OCI-LY1 (cell line): ENCODE data around the gene TNNC1.

ENCODE experiments used
- H2AFZ ChIP-seq: fragments of 200-600 bp; sonication (generic), shearing (Covaris generic); 2 replicates; pipeline ENCODE4 v1.6.0; 2014; ENCODE audit warnings: antibody characterized with exemption, mild to moderate bottlenecking, low read length
- H3F3A ChIP-seq: fragments of 200-600 bp; sonication (generic), shearing (Covaris generic); 2 replicates; pipeline ENCODE4 v1.6.0; 2014; ENCODE audit warnings: mild to moderate bottlenecking, antibody characterized with exemption, low read length, moderate library complexity; ENCODE audit not compliant: insufficient read depth
- H3K27ac ChIP-seq: fragments of 200-600 bp; sonication (generic); 2 replicates; pipeline ENCODE4 v1.5.1; 2014; ENCODE audit warnings: low read length, mixed run types, mild to moderate bottlenecking, low read depth; ENCODE audit not compliant: poor library complexity, severe bottlenecking
- H3K27me3 ChIP-seq: fragments of 200-600 bp; sonication (generic); 2 replicates; pipeline ENCODE4 v1.6.0; 2014; ENCODE audit warnings: antibody characterized with exemption, mild to moderate bottlenecking, low read length, moderate library complexity; ENCODE audit not compliant: insufficient read depth
- H3K36me3 ChIP-seq: fragments of 200-600 bp; sonication (generic); 2 replicates; pipeline ENCODE4 v1.6.1; 2014; ENCODE audit warnings: mild to moderate bottlenecking, antibody characterized with exemption, low read length, moderate library complexity, mixed read lengths; ENCODE audit not compliant: insufficient read depth
- H3K4me1 ChIP-seq: fragments of 200-600 bp; sonication (generic); 2 replicates; pipeline ENCODE4 v1.5.1; 2014; ENCODE audit warnings: mild to moderate bottlenecking, low read length, moderate library complexity; ENCODE audit not compliant: insufficient read depth, severe bottlenecking
- H3K4me2 ChIP-seq: fragments of 200-600 bp; sonication (generic), shearing (Covaris generic); 2 replicates; pipeline ENCODE4 v1.6.1; 2014; ENCODE audit warnings: low read length
- H3K4me3 ChIP-seq: fragments of 200-600 bp; sonication (generic); 2 replicates; pipeline ENCODE4 v1.5.1; 2014; ENCODE audit warnings: low read length, low read depth, mild to moderate bottlenecking, mixed read lengths; ENCODE audit not compliant: poor library complexity, severe bottlenecking
- H3K79me2 ChIP-seq: fragments of 200-600 bp; shearing (Covaris generic); 2 replicates; pipeline ENCODE4 v1.6.1; 2016; ENCODE audit warnings: mixed run types, low read length, mixed read lengths; ENCODE audit not compliant: insufficient read depth
- H3K9ac ChIP-seq: fragments of 200-600 bp; sonication (generic), shearing (Covaris generic); 2 replicates; pipeline ENCODE4 v1.6.1; 2014; ENCODE audit warnings: mild to moderate bottlenecking, low read length, mixed read lengths
- H3K9me2 ChIP-seq: fragments of 200-600 bp; sonication (generic), shearing (Covaris generic); 2 replicates; pipeline ENCODE4 v1.6.1; 2014; ENCODE audit warnings: low read depth, mild to moderate bottlenecking, low read length, mixed read lengths
- H3K9me3 ChIP-seq: fragments of 200-600 bp; shearing (Covaris generic); 2 replicates; pipeline ENCODE4 v1.6.1; 2014; ENCODE audit warnings: low read length, mixed read lengths
- H4K20me1 ChIP-seq: fragments of 200-600 bp; sonication (generic), shearing (Covaris generic); 2 replicates; pipeline ENCODE4 v1.6.0; 2016; ENCODE audit warnings: mild to moderate bottlenecking, low read length; ENCODE audit not compliant: insufficient read depth
- EZH2 ChIP-seq: fragments of 200-600 bp; sonication (generic), shearing (Covaris generic); IDR thresholded peaks from 2 replicates; pipeline ENCODE4 v1.8.0; 2017; ENCODE audit warnings: borderline replicate concordance, mixed run types, mild to moderate bottlenecking, antibody characterized with exemption, low read length, moderate library complexity, mixed read lengths
- TF ChIP-seq, protein P1 (sequence below): fragments of 200-600 bp; sonication (generic), shearing (Covaris generic); IDR thresholded peaks from 2 replicates; pipeline ENCODE4 v1.5.1; 2017; ENCODE audit warnings: mild to moderate bottlenecking, antibody characterized with exemption, low read length, moderate library complexity, mixed read lengths

The TNNC1 gene

GRCh38 chr3:52402101-52402521, 51.7 kb downstream of the TNNC1 start:
- no peak for TF ChIP-seq EZH2
- TF ChIP-seq, protein P1, sequence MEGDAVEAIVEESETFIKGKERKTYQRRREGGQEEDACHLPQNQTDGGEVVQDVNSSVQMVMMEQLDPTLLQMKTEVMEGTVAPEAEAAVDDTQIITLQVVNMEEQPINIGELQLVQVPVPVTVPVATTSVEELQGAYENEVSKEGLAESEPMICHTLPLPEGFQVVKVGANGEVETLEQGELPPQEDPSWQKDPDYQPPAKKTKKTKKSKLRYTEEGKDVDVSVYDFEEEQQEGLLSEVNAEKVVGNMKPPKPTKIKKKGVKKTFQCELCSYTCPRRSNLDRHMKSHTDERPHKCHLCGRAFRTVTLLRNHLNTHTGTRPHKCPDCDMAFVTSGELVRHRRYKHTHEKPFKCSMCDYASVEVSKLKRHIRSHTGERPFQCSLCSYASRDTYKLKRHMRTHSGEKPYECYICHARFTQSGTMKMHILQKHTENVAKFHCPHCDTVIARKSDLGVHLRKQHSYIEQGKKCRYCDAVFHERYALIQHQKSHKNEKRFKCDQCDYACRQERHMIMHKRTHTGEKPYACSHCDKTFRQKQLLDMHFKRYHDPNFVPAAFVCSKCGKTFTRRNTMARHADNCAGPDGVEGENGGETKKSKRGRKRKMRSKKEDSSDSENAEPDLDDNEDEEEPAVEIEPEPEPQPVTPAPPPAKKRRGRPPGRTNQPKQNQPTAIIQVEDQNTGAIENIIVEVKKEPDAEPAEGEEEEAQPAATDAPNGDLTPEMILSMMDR: no peak
- Histone ChIP-seq H3K27me3 (no peaks in the 10 kb centered on the region), H3K4me3 (no peak overlapping the region), H3K9me2 (no peaks in the 10 kb centered on the region), H3K4me1 (no peaks in the 10 kb centered on the region), H3K9me3 (no peaks in the 10 kb centered on the region), H3F3A (no peaks in the 10 kb centered on the region), H2AFZ (no peak overlapping the region), H3K36me3 (peaks cover 65% of the 10 kb centered on the region), H3K9ac (no peak overlapping the region), H4K20me1 (no peaks in the 10 kb centered on the region), H3K79me2 (no peaks in the 10 kb centered on the region), H3K4me2 (no peak overlapping the region), H3K27ac (no peak overlapping the region)

DNA sequence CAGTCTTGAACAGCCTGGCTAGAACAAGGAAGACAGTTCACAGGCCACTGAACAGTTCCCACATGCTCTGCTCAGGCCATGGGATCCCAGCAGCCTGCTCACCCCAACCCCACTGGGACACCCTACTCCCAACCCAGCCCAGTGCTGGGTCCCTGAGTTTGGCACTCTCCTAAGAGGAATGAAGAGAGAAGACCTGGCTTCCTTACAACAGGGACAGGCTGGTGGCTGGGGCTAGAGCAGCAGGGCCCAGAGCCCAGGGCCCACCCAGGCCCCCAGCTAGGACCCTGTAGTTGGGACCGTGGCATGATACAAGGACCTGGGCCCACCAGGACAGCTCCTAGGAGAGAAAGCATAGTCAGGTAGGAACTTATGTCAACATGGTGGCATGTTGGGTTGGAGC, 52.3 kb downstream of the TNNC1 start:
- Histone ChIP-seq H3K79me2 (no peaks in the 10 kb centered on the region), H3K36me3 (peaks cover 60% of the 10 kb centered on the region)
- TF ChIP-seq EZH2: no peak
- TF ChIP-seq, protein P1: no peak

More for the DNA sequence above, 52.3 kb downstream of the TNNC1 start:
- Histone ChIP-seq H3F3A (no peaks in the 10 kb centered on the region), H4K20me1 (no peaks in the 10 kb centered on the region), H3K4me2 (no peak overlapping the region), H3K9me2 (no peaks in the 10 kb centered on the region), H3K27ac (no peak overlapping the region), H3K4me1 (no peaks in the 10 kb centered on the region), H2AFZ (no peak overlapping the region), H3K9ac (no peak overlapping the region), H3K9me3 (no peaks in the 10 kb centered on the region), H3K4me3 (no peak overlapping the region), H3K27me3 (no peaks in the 10 kb centered on the region)
